LNCAP (cell line): ENCODE results near the gene PMAIP1.

Experiments used
- TF ChIP-seq, protein P1 (sequence below): fragments of 450-650 bp; IDR thresholded peaks from 2 replicates; pipeline ENCODE4 v1.5.1; 2017; ENCODE audit warnings: mild to moderate bottlenecking

Gene PMAIP1

DNA sequence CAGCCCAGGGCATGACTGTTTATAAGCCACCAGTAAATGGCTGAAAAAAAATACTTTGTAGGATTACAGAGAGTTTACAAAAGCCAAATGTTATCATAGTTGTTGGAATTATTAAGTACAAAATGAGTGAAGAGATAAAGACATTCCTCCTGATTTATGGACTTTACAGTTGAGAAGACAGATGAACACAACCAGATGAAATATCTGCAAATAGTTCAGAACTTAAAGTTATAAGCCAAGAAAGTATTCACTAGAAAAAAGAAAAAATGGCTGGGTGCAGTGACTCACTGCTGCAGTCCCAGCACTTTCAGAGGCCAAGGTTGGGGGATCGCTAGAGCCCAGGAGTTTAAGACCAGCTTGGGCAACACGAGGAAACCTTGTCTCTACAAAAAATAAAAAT, 11.2 kb downstream of the PMAIP1 start:
- TF ChIP-seq, protein P1, sequence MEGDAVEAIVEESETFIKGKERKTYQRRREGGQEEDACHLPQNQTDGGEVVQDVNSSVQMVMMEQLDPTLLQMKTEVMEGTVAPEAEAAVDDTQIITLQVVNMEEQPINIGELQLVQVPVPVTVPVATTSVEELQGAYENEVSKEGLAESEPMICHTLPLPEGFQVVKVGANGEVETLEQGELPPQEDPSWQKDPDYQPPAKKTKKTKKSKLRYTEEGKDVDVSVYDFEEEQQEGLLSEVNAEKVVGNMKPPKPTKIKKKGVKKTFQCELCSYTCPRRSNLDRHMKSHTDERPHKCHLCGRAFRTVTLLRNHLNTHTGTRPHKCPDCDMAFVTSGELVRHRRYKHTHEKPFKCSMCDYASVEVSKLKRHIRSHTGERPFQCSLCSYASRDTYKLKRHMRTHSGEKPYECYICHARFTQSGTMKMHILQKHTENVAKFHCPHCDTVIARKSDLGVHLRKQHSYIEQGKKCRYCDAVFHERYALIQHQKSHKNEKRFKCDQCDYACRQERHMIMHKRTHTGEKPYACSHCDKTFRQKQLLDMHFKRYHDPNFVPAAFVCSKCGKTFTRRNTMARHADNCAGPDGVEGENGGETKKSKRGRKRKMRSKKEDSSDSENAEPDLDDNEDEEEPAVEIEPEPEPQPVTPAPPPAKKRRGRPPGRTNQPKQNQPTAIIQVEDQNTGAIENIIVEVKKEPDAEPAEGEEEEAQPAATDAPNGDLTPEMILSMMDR, result no peak

DNA sequence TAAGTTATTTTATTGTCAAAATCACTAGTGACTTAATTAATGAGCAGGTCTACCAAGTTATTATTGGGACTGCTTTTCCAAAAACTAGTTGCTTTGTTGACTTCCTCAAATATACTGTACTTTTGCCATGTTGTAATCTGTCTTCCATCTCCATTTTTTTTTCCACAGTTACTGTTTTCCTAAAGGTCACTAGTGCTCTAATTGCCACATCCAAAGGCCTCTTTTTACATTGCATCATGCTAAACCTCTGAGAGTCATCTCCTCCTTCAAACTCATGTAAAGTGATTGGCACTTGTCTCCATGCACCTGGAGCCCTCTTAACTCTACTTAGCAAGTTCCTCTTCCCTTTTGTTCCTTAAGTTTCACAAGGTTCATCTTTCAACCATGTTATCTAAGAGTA, 11.8 kb downstream of the PMAIP1 start:
- TF ChIP-seq, protein P1, result no peak

DNA sequence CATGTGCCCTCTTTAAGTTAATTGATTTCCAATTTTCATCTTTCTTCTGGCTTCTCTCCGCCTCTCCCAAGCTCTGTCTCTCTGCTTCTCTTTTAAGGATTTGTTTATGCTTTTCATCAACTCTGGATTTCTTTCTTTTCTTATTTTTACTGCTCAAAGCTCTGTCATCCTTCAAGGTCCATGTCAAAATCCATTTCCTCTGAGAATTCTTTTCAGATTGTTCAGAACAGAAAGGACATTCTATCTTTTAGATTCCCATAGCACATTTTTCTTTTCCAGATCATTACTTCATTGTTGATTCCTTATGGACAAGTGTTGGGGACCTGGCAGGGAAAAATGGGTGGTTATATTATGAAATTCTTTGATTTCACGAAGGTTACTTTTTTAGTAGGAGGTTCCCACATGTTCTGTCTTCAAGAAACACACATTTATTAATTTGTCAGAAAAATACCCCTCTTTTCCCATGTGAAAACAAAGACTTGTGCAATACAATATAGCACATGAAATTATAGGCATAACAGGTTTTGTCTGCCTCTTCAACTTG, 12.3 kb downstream of the PMAIP1 start:
- TF ChIP-seq, protein P1, result no peak

DNA sequence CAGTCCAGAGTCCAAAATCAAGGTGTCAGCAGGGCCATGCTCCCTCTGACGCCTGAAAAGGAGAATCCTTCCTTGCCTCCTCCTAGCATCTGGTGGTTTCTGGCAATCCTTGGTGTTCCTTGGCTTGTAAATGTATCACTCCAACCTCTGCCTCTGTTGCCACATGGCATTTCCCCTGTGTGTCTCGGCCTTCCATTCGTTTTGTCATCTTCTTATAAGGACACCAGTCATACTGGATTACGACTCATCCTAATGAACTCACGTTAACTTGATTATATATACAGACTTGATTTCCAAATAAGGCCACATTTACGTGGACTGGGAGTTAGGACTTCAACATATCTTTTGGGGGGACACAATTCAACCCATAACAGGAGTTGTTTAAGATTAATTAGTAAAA, 15.8 kb downstream of the PMAIP1 start:
- TF ChIP-seq, protein P1, result no peak

DNA sequence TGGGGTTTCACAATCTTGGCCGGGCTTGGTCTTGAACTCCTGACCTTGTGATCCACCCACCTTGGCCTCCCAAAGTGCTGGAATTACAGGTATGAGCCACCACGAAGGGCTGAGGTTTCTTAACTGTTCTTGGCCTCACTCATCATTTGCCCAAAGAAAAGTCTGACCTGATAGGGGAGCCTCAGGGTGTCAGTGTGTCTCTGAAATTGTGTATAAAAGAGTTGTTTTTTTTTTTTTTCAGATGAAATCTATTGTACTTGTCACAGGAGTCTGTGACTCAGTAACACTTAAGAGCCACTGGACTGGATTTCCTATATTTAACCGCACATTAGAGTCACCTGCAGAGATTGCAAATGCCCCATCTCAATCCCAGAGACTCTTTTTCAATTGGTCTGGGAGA, 16.9 kb downstream of the PMAIP1 start:
- TF ChIP-seq, protein P1, result no peak

DNA sequence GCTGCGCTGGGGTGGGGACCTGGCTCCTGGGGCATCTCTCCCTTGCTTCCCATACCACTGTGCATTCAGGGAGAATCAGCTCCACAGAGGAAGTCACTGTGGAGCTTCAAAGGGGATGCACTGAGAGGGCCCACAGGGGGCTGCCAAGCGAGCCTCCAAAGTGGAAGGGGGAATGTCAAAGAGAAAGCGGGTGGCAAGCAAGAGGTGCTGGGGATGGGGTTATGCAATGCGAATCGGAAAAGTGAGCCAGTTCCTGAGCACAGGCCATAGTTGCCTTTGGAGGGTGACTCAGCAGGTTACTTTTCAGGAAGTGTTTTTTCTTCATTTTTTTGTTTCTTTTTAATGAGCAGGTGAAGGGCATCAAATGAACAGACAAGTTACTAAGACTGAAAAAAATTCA, 17.6 kb downstream of the PMAIP1 start:
- TF ChIP-seq, protein P1, result no peak

- TF ChIP-seq, protein P1, result no peak
These were observed 18.5 kb downstream of the PMAIP1 start for GRCh38 chr18:59918320-59918755.

GRCh38 chr18:59918997-59919396, 19.2 kb downstream of the PMAIP1 start:
- TF ChIP-seq, protein P1, result no peak
